Left lobe of liver (tissue), 2 donors: Measurements from ENCODE around the gene TNFRSF8. TPM values are rescaled to one million over a fixed set of nuclear protein-coding genes. Genes with fewer than 3 reads are reported as not detected.
"Not testable (repeated sequence)": the region's sequence is repeated elsewhere in the genome, so short reads cannot be mapped to it uniquely, and the experiment has no call there.

Experiments used
- ATAC-seq: fragments of 200-7000 bp; cut with Tn5 transposase; one replicate; pipeline ENCODE4 v1.9.1; 2020; ENCODE audit warnings: mild to moderate bottlenecking, moderate library complexity
- DNase-seq: peaks from one replicate; pipeline ENCODE4 v3.0.0-alpha.2; 2020; ENCODE audit warnings: low spot score
- total RNA-seq: library from RNA; stranded (reverse); gene quantifications from one replicate; pipeline ENCODE4 v1.2.1, GENCODE V29; 2021
- donor health status: DM: no; HTN: no; CAD: no; lungs with moderate emphysema.
- donor health status: DM: no; HTN: yes; CAD: no.

TNFRSF8 gene
- total RNA-seq, result 0.18 TPM

DNA sequence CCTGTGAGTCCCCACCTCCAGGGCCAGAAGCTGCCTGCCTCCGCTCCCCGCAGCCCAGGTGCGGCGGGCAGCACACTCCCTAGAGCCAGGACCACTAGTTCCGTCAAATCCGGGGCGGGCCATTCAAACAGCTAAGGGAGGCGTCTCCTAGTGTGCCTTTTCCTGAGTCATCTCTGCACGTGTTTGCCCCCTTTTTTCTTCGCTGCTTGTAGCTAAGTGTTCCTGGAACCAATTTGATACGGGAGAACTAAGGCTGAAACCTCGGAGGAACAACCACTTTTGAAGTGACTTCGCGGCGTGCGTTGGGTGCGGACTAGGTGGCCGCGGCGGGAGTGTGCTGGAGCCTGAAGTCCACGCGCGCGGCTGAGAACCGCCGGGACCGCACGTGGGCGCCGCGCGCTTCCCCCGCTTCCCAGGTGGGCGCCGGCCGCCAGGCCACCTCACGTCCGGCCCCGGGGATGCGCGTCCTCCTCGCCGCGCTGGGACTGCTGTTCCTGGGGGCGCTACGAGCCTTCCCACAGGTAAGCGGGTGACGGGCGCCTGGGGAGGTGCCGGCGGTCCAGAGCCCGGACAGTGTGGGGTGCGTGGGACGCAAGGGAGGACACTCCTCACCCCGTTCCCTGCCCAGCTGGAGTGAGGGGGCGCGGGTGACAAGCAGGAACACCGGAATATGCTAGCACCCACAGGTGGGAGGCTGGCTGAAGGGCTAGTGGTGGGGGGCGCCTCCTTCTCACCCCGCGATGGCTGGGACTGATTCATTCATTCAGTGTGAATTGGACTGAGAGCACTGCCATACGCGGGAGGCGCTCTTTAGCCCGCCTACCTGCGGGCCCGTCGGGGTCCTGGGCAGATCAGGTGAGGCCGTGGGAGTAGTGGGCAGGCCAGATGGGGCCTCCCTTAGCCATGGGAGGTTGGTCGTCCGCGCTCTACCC, at the start of gene TNFRSF8:
TSS of gene TNFRSF8 (plus strand) at position 163 of the 932 bp plus-strand sequence. CDS start at position 459, 296 bp downstream.
- DNase-seq, result no peak
- no peak for ATAC-seq

DNA sequence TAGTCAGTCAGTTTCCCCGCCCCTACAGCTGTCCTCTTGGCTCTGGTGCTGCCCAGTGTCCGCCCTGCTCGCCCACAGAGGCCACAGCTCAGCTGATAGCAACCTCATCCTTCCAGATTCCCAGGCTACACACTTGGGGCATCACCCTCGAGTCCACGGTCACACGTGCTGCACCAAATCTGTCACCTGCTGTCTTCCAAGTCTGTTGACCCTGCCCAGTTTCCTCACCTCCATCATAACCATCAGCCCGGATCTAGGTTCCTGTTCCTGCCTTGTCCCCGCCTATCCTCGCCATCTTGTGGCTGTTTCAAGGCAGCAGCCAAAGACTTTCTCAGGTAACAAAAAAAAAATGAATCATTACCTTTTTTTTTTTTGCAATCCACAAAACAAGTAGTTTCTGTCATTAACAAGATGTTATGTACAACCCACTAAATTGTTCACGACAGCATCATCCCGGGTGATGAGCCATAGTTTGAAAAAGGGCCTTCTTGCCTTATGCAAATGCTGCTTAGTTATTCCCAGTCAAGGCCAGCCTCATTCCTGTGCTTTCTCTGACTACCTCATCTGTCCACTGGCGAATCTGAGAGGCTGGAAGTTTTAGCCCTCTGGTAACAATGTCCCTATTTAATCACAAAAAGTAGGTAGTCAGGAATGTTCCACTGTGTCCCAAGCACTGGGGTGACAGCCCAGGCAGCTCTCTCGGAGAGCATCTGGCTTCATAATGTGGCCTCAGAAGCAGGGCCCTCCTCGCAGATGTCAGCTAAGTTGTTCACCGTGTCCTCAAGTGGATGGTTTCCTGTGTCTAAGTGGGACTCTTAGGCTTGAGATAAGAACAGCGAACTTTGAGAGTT, 48.7 kb upstream of the TNFRSF8 start:
- no peak for ATAC-seq
- DNase-seq, result no peak

DNA sequence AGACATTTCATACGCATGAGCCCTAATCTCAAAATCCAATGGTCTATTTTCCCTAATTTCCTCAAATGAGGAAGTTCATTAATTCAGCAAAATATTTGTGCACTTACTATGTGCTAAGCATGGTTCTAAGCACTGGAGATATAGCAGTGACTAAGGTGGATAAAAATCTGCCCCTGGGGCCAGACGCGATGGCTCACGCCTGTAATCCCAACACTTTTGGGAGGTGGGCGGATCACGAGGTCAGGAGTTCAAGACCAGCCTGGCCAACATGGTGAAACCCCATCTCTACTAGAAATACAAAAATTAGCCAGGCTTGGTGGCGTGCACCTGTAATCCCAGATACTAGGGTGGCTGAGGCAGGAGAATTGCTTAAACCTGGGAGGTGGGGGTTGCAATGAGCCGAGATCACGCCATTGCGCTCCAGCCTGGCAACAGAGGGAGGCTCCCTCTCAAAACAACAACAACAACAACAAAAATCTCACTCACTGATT, 48.1 kb upstream of the TNFRSF8 start:
- DNase-seq, result no peak
- ATAC-seq, result no peak

DNA sequence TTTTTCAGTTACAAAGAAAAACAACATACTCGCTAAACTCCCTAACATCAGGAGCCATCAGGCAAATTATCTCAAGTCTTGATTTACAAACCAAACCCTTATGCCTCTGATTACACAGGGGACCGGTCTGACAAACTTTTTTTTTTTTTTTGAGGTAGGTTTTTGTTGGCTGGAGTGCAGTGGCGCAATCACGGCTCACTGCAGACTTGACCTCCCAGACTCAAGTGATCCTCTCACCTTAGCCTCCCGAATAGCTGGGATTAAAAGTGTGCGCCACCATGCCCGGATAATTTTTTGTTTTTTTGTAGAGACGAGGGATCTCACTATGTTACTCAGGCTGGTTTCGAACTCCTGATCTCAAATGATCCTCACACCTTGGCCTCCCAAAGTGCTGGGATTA, 47.6 kb upstream of the TNFRSF8 start:
- DNase-seq (no peak), ATAC-seq (no peak)

DNA sequence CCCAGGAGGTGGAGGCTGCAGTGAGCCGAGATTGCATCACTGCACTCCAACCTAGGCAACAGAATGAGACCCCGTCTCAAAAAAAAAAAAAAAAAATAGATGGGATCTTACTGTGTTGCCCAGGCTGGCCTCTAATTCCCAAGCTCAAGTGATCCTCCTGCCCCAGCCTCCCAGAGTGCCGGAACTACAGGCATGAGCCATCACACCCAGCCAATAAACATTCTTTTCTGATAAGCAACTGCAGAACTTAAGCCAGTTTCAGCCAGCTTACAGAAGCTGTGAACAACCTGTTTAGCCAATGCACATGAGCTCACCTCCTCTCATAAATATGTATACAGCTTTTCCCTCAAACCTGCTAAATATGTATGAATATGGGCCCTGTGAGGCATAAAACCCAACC, 46.9 kb upstream of the TNFRSF8 start:
- ATAC-seq (no peak), DNase-seq (no peak)

DNA sequence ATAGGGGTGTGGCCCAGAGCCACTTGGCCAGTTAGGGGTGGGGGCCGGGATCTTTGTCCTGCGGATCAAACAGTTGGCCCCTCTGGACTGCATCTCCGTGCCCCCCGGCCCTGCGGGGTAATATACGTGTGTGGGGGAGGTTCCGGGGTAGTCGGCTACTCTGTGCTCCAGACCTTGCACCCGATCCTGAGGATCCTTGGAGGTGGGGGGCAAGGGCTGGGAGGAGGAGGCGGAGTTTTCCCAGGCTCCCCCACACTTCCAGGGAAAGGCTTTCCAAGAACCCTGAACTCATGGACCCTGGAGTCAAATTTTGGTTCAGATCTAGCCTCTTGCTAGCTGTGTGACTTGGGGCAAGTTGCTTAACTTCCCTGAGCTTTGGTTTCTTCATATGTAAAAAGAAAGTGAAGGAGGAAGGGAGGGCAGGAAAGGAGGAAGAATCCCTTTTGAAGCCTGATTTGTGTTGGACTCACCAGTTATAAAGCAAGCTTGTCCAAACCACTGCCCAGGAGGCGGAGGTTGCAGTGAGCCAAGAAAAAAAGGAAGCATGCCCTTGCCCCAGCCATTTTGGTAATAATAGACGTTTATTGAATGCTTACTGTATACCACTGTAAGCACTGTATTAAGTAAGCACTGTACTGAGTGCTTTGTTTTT, 43.1 kb upstream of the TNFRSF8 start:
- no peak for DNase-seq
- peak; percentile 1 for ATAC-seq

DNA sequence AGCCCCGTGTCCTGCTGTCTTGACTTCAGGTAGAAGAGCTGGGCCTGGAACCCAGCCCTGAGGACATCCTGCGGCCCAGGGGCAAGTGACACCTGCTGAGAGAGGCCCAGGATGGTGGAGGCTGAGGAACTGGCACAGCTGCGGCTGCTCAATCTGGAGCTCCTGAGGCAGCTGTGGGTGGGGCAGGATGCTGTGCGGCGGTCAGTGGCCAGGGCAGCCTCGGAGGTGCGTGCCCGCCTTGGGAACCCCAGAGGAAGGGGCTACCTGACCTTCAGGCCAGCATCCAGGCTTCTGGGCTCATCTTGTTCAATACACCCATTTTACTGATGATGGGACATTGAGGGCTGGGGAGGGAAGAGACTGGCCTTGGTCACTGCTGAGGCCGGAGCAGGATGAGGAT, 41.5 kb upstream of the TNFRSF8 start:
- no peak for DNase-seq
- ATAC-seq, result no peak

DNA sequence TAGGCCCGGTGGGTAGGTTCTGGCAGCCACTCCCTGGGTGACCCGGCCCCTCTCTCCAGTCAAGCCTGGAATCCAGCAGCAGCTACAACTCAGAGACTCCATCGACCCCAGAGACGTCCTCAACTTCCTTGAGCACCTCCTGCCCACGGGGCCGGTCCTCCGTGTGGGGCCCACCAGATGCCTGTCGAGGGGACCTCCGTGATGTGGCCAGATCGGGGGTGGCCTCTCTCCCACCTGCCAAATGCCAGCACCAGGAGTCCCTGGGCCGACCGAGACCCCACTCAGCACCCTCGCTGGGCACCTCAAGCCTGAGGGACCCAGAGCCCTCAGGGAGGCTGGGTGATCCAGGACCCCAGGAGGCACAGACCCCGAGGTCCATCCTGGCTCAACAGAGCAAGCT, 41.1 kb upstream of the TNFRSF8 start:
- DNase-seq, result no peak
- no peak for ATAC-seq

DNA sequence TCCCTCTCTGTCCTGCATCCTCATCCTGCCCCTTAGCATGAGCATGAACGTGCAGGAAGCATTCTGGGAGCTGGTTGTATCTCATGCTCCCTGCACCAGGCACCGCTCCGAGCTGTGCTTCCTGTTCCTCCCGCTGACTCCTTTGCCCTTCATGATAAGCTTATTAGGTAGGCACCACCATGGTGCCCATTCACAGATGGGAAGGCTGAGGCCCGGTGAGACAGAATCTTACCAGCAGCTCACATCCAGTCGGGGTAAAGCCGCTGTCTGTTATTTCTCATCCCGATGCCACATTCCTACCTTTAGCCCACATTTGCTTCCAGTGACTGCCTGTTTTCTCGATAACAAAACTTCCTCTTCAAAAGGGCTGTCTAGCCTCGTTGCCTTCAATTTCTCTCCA, 36.5 kb upstream of the TNFRSF8 start:
- peak; percentile 31 for ATAC-seq
- DNase-seq, result no peak

DNA sequence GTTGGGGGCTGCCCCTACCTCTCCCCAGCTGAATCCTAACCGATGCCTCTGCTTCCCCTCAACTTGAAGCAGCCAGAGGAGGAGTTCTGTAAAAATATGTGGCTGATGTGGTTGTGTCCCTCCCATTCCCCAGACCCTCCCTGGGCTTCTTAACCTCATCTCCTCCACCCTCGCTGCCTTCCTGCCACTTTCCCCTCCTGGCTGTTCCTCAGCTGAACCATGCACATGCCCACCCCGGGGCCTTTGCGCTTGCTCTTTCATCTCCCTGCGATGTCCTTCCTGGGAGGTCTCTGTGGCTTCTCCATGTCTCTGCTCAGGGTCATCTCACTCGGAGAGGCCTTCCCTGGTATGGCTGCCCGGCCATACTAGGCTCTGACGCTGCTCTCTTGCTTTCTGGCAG, 34.9 kb upstream of the TNFRSF8 start:
- ATAC-seq (no peak), DNase-seq (no peak)

DNA sequence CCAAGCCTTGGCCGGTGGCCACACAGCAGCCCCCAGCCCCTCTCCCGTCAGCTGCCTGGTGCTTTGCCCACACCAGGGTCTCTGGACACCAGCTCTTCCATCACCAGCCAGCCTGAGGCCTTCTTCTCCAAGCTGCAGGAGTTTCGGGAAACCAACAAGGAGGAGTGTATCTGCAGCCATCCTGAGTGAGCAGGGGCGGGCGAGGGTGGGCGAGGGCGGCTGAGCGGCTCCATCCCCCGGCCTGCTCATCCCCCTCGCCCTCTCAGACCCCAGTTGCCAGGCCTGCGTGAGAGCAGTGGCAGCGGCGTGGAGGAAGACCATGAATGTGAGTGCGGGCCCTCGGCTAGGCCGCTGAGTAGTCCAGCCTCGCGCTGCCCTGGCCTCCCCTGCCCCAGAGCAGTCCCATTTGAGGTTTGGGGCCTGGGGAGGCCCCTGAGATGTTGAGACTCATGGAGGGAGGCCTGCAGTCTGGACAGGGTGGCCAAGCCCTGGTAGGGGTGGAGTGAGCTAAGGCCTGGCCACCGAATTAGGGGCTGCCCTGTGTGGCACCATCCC, 34.1 kb upstream of the TNFRSF8 start:
- ATAC-seq (no peak), DNase-seq (no peak)

DNA sequence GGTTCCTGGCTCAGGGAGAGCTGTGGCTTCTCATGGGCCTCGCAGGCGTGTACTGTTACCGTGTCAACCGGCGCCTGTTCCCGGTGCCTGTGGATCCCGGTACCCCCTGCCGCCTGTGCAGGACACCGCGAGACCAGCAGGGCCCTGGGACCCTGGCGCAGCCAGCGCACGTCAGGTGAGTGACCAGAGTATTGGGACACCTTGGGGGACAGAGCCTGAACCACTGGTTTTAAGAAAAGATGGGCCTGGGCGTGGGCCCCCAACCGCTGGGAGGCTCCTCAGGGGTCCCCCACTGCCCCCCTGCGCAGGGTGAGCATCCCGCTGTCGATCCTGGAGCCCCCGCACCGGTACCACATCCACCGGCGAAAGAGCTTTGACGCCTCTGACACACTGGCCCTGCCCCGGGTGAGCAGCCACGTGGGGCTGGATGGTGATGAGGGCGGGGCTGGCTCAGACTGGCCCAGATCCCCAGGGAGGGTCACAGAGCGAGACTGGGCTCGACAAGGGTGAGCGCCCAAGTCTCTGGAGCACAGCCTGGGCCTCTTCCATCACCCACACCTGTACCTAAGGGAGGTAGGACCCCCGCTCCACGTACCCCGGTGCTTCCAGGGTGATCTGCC, 33.3 kb upstream of the TNFRSF8 start:
- DNase-seq (no peak), ATAC-seq (no peak)

DNA sequence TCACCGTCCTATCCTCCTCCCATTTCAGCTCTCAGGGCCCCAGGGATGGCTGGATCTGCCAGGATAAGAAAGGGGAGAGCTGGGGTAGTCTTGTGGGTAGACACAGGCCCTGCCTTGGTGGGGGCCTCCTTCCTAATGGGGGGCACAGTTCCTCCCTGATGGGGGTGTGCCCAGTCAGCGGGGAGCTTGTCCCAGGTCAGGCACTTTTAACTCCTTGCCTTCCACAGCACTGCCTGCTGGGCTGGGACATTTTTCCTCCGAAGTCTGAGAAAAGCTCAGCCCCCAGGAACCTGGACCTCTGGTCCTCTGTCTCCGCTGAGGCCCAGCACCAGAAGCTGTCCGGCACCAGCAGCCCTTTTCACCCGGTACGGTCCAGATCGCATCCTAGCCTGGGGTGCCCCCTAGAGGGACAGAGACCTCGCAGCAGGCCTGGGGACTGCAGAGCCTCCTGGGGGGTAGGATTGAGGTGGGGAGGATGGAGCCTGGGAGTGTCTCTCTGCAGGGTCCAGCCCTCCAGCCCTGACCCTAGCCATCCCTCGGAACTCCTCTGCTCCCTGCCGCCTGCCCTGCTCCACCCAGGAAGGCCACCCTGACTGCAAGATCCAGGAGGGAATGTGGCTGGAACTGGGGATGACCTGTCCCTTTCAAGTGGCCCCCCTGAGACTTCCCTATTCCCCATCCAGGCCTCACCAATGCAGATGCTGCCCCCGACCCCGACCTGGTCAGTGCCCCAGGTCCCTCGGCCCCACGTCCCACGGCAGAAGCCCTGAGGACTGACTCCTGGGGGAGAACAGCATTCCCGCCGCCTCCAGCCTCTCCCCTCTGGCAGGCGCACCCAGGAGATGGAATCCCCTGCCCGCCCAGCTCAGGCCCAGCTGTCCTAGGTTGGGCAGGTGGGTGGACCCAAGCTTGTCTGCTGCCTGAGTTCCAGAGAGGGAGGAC, 31.8 kb upstream of the TNFRSF8 start:
- no peak for DNase-seq

DNA sequence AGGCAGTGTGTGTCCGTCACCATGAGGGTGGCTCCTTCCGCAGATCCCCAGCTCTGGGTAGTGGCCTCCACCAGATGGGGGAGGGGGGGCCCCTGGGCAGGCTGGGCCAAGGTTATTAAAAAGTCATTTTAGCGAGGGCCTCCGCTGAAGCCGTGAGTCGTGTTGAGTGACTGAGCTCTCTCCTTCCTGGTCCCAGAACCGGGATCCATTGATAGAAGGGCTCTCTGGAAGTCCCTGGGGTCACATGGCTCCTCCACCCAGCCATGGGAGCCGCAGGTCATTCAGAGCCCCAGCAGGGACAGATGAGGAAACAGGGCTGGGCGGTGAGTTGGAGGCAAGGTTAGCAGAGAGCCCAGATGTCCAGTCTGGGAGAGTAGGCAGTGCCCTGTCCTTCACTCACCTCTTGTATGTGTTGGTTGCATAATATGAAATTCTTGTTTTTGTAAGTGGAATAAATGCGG, 30.9 kb upstream of the TNFRSF8 start:
- ATAC-seq, result no peak
- no peak for DNase-seq

More for the DNA sequence above, 31.8 kb upstream of the TNFRSF8 start:
- peak; percentile 76 for ATAC-seq

DNA sequence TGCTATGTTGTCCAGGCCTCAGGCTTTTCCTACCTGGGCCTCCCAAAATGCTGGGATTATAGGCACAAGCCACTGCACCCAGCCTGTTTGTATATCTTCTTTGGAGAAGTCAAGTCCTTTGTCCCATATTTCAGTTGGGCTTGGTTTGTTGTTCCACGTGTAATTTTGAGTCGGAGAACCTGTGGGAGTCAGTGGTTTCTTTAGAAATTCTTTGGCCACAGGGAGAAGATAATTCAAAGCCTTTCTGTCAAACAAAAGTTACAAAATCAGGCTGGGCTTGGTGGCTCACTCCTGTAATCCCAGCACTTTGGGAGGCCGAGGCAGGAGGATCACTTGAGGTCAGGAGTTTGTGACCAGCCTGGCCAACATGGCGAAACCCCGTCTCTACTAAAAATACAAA, 29.7 kb upstream of the TNFRSF8 start:
- ATAC-seq, DNase-seq: not testable (repeated sequence)

DNA sequence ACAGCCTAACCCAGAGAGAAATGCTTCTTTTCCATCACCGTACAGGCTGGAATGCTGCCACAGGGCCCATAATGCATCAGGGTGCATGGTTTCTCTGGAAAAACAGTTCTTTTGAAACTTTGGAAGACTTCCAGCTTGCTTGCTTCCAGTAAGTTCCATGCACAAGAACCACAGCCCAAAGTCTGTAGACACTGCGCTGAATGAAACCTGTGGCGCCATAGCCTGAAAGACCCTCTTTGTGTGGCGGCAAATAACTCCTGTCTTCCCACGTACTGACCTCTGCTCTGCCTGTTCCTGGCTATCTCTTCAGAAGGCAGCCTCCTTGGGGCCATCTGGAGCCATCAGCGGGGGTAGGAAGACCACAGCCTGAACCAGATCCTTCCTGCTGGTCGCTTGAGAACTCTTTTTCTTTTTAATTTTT, 28.7 kb upstream of the TNFRSF8 start:
- DNase-seq (no peak), ATAC-seq (peak; percentile 35)

DNA sequence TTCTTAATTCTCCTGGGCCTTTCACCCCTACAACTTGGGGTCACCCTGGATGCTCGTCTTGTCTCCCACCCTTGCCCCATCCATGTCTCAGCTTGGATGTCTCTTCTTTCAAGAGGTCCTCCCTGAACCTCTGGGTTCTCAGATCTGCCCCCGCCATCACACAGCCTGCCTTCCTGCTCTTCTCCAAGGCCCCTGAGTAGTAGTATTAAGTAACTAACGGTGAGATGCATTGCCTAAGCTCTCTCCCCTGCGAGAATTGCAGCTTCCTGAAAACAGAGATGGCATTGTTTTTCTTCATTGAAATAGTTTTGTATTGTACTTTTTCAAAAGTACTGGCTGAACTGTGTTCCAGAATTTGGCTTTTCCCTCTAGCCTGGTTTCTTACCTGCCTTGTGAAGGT, 27.8 kb upstream of the TNFRSF8 start:
- no peak for ATAC-seq
- DNase-seq, result no peak

DNA sequence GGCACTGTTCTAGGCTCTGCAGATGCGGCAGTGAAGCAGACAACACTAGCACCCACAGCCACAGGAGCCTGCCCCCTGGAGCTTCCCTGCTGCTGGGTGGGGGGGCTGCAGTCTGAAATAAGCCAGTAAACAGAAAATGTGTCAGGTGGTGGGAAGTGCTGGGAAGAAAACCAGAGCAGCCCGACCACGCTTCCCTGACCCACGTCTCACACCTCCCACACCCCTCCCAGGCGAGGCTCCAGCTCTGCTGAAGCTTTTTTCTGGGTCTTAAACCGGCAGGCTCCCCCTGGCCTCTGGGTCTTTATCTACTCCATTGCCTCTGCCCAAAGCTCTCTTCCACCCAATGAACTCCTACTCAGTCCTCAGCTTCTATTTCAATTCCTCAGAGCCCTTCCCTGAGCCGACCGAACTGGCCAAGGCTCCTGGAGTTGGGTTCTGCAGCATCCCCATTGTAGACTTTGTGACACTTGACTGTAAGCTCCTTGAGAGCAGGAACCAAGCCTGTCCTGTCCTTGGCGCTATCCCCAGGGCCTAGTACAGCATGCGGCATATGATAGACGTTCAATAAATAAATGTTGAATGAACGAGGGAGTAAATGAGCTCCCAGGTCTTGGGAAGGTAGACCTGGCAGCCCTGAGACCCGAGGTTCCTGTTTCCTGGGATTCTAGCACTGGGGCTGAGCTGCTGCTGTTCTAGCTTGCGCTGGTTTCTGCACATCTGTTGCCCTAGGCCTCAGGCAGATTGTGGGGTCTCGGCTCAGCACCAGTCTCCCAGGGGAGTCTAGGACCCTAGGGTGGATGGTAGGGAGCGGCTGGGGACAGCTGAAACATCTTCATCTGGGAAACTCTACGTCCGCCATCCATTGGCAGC, 25.4 kb upstream of the TNFRSF8 start:
- no peak for DNase-seq
- ATAC-seq, result no peak
